ENCODE measurements around the gene SIX2.
A peak's percentile ranks its signal among the peaks of the same experiment; 100 is the strongest.

SIX2 gene

GRCh38 chr2:44967056-44967455, 42.2 kb downstream of the SIX2 start:
- no peak for DNase-seq (ENCODE audit: low read depth)

- no peak for DNase-seq (ENCODE audit: low read depth)
These were observed 43.6 kb downstream of the SIX2 start for GRCh38 chr2:44965684-44966083.

GRCh38 chr2:44964752-44965236, 44.5 kb downstream of the SIX2 start:
- DNase-seq (ENCODE audit: low read depth): no peak

GRCh38 chr2:44962176-44962695, 47.0 kb downstream of the SIX2 start:
- DNase-seq (ENCODE audit: low read depth): no peak

GRCh38 chr2:44960871-44961270, 48.4 kb downstream of the SIX2 start:
- no peak for DNase-seq (ENCODE audit: low read depth)

GRCh38 chr2:44959855-44960254, 49.4 kb downstream of the SIX2 start:
- no peak for DNase-seq (ENCODE audit: low read depth)

GRCh38 chr2:44957656-44958327, 51.5 kb downstream of the SIX2 start:
- no peak for DNase-seq (ENCODE audit: low read depth)

GRCh38 chr2:44956843-44957242, 52.4 kb downstream of the SIX2 start:
- DNase-seq (ENCODE audit: low read depth): no peak

GRCh38 chr2:44955593-44956392, 53.5 kb downstream of the SIX2 start:
- peak; percentile 54 for DNase-seq (ENCODE audit: low read depth)

All from T follicular helper cell (primary cell).